Activated naive CD8-positive, alpha-beta T cell treated with anti-CD3 and anti-CD28 coated beads, Interleukin-2, amount 50 U/mL, for 16 hours (primary cell): ENCODE results near the gene ERFE.

ENCODE experiments used
- DNase-seq: peaks from one replicate; pipeline ENCODE4 v3.0.0-alpha.2; 2020; ENCODE audit warnings: low read depth, low spot score

The ERFE gene

DNA sequence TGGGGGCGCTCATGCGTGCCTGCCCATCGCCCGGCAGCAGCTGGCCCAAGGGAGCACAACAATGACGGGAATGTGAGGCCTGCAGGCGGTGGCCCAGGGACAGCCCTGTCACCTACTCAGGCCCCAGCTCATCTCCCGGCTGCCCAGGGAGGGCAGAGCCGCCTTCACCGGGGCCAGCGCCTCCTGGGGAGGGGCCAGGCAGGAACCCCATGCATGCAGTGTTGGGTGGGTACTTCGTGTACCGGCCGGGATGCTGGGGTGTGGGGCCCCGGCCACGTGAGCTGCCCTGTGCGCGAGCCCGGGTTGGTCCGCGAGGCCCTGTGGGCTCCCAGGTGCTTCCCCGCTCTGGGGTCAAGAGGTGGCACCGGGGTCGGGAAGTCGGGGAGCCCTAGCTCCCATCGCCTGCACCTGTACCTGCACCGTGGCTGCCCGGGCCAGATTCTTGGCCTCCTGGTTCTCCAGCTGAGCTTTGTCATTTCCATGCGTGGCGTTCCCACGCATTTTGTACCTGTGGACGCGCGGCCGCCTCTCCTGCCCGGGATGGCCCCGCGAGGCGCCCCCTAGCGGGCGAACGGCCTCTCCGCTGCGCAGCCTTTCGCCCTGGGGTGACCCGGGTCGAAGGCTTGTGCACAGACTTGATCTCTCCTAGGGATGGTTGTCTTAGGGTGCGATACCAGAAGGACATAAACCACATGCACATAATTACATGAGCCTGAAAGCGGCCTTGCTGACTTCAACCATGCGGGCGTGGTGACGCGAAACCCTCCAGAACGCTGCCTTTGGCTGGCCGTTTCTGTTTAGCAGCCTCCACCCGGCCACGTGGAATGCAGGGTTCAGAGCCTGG is 19.4 kb upstream of the ERFE start:
- DNase-seq = no peak

DNA sequence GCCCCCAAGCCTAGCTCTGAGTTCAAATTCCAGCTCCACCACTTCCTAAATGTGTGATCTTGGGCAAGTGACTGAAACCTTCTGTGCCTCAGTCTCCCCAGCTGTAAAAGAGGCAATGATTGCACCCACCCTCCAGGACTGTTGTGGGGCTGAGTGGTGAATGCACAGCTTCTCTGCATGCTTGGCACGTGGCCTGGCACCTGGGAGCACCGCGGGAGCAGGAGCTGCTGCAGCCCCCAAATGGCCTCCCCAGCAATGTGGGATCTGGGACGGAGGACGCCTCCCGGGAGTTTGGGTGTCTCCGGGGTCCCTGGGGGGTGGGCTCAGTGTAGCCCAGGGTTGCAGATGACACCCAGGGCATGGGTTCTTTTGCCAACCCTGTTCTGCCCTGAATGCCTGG is 18.7 kb upstream of the ERFE start:
- DNase-seq = no peak

DNA sequence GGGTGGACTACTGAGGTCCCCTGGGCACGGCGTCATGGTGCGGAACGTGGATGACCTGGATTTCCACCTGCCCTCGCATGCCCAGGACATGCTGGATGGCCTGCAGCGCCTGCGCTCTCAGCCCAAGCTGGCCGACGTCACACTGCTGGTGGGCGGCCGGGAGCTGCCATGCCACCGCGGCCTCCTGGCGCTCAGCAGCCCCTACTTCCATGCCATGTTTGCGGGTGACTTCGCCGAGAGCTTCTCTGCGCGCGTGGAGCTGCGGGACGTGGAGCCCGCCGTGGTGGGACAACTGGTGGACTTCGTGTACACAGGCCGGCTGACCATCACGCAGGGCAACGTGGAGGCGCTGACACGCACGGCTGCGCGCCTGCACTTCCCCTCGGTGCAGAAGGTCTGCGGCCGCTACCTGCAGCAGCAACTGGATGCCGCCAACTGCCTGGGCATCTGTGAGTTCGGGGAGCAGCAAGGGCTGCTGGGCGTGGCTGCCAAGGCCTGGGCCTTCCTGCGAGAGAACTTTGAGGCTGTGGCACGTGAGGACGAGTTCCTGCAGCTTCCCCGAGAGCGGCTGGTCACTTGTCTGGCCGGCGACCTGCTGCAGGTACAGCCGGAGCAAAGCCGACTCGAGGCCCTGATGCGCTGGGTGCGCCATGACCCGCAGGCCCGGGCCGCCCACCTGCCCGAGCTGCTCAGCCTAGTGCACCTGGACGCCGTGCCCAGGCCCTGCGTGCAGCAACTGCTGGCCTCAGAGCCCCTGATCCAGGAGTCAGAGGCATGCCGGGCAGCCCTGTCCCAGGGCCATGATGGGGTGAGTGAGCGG is 17.8 kb upstream of the ERFE start:
- DNase-seq = no peak

DNA sequence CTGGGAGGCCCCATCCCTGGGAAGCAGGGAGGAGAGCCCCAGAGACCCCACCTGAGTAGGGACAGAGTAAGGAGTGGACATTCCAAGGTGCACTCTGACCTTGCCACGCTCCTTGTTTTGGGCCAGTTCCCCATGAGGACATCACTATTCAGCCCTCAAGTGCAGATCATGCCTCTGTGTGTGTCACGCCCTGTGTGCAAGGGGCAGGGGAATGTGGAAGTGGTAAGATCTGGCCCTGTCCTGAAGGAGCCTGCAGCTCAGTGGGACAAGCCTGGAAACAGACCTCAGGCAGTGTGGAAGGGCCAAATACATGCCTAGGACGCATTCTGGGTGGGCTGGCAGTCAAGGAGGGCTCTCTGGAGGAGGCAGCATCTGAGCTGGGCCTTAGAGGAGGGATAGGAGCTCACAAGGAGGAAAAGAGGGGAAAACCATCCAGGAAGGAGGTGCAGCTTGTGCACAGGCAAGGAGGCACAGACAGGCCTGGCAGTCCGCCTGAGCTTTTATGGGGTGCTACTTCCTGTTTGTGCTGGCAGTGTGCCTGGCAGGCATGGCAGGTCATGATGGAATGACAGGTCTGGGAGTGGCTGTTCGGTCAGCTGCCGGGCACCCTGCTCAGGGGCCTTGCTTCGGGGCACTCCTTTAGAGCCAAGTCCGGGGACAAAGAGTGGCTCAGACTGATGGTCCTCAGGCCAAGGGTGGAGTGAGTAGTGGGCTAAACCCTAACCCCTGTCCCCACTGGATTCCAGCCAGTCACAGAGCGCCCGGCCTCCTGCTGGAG is 17.0 kb upstream of the ERFE start:
- no peak for DNase-seq

DNA sequence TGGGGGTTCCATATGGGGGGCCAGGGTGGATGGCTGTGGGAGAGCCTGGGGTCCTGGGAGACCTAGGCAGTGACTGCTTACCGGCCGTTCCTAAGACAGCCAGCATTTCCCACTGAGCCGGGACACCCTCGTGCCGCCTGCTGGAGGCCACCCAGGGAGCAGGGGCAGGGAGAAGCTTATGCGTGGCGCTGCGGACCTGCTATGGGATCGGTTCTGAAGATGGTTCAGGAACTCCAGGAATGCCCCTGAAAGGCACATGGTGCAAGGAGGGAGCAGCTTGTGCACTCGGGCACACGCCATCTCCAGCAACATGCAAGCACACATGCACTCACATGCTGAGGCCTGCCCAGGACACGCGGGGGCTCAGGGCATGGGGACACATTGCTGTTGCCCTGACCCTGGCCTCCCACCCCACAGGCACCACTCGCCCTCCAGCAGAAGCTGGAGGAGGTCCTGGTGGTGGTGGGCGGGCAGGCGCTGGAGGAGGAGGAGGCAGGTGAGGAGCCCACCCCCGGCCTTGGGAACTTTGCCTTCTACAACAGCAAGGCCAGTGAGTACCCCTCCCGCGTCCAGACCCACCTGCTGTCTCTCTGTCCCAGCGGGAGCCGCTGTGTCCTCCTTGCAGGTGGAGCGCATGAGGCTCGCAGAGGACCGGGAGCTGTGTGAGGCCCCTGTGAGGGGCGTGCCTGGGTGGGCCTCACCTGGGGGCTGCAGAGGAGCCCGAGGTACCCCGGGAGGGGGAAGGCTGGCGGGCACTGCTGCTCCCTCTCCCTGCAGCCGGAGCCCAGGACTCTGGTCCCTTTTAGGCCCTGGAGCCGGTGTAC is 16.2 kb upstream of the ERFE start:
- no peak for DNase-seq

DNA sequence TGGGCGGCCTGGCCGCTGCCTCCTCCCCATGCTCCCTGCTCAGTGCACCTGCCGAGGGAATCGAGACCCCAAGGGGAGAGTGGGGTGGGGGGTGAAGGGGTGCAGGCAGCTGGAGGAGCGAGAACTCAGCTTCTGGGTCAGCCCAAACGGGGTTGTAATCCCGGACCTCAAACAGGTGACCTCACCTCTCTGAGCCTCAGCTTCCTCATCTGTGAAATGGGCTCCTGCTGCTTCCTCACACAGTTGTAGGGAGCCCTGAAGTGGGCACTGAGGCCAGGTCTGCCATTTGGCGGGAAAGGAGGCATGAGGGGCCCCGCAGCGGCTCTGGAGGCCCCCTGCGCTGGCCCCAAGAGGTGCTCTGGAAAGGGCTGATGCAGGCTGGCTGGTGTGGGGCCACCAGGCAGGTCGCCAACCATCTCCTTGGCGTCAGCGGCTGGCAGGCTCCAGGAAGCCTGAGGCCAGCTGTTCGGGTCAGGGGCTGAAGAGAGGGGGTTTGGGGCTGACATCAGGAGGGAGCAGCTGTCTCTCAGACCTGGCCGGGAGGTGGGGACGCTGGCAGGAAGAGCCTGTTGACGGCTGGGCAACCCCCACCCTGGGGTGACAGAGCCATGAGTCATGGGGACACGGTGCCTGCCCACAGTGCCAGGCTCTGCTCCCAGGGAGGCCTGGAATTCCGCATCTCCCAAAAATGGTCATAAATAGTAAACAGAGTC is 15.4 kb upstream of the ERFE start:
- no peak for DNase-seq

DNA sequence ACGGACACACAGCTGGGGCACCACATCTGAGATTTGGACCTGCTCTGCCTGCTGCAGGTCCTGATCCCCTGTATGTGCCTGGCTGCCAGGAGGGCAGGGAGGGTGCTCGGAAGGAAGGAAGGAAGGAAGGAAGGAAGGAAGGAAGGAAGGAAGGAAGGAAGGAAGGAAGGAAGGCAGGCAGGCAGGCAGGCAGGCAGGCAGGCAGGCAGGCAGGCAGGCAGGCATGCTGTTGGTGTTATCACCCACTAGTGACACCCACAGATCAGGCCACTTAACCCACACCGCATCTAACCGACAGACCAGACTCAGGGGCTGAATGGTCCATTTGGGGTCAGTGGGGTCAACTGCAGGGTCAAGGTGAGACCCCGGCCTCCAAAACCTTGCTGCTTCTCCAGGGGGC is 14.5 kb upstream of the ERFE start:
- DNase-seq = no peak

DNA sequence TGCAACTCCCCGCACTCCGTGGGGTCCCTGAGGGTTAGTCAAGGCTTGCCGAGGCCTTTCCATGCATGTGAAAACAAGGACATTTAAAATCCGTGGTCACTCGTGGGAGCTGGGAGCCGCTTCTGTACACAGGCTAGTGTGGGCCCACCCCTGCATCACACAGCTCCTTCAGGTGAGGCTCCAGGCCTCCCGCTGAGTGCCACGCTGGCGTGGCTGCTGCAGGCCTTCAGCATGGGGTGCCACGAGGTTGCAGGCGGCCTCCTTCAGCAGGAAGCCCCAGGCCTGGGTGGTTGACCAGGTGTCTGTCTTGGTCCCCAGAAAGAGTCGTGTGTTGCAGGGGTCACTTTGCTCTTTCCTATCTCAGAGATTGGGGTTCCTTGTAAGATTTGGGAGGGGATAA is 13.7 kb upstream of the ERFE start:
- no peak for DNase-seq

DNA sequence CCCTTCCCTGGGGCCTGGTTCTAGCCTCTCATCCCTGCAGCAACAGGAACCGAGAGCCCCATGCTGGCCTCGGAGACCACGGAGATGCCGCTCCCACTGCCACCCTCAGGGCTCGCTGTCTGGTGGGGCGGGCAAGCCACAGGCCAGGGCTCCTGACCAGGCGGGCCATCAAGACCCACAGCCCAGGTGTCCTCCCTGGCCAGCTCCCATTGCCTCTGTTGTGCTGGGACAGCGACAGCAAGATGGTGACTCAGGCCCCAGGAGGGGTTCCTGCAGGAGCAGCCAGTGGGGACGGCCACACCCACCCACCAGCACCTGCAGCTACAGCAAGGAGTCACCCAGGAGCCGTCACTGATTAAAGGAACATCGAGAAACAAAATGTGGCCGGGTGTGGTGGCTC is 12.9 kb upstream of the ERFE start:
- DNase-seq = no peak

DNA sequence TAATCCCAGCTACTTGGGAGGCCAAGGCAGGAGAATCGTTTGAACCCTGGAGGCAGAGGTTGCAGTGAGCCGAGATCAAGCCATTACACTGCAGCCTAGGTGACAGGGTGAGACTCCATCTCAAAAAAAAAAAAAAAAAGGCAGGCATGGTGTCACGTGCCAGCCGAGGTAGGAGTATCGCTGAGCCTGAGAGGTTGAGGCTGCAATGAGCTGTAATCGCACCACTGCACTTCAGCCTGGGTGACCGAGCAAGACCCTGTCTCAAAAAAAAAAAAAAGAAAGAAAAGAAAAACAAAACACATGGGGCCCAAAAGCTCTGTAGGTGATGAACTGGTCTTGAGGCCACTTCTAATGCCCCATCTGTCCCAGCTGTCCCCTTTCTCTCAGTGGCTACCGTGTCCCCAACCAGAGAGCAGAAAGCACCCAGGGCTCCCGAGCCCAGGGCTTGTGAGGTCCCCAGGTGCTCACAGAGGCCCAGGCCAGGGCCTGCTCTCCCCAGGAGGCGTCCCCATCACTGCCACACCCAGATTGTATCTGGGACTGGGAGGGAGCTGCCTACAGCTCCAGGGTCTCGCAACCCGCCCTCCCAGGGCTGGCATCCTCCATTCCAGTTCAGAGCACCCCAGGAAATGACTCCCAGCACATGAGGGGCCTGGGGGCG is 11.8 kb upstream of the ERFE start:
- no peak for DNase-seq

DNA sequence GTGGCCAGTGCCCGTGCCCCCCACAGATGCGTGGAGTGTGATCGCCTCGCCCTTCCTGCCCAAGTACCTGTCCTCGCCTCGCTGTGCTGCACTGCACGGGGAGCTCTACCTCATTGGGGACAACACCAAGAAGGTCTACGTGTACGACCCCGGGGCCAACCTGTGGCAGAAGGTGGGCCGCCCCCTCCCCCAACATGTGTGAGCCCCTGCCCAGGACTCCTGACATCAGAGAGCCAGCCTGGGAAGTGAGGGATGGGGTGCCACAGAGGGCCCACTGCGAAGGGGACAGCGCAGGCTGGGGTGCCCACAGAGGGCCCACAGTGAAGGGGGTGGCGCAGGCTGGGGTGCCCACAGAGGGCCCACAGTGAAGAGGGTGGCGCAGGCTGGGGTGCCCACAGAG is 9.8 kb upstream of the ERFE start:
- no peak for DNase-seq

DNA sequence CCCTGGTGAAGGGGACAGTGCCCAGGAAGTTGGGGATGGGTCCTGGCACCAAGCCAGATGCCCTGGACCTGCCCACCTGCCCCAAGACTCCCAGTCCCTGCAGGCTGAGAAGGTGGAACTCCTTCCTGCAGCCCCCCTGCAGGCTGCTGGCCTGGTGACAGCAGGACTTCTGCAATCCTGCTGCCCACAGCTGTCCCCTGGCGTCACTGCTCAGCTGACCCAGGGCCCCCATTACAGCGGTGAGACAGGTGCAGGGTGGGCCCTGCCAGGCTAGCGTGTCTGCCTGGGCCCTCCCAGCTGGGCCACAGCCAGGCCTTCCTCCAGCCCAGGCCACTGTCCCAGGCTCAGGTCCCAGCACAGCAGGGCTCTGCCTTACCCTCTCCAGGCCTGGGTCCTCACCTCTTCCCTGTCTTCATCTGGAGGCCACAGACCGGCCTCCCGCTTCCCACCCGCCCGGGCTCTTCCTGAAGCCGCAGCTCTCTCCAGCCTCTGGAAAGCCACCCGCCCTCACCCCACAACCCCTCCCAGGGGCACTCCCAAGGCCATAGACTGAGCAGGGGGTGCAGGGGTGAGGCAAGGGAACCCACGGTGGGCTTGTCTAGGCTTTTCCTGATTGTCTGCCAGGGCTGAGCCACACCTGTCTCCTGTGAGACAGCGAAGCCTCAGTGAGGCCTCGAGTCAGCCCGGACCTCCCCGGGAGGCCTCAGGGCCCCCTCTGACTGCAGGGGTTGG is 8.8 kb upstream of the ERFE start:
- no peak for DNase-seq

DNA sequence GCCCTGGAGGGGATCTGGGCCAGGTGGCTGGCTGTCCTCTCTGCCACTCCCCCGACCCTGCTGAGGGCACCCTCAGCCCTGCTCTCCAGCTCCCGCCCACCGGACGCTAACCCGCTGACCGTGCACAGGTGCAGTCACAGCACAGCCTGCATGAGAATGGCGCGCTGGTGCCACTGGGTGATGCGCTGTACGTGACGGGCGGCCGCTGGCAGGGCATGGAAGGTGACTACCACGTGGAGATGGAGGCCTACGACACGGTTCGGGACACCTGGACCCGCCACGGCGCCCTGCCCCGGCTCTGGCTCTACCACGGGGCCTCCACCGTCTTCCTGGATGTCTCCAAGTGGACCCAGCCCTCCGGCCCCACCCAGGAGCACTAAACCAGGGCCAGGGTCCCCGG is 8.1 kb upstream of the ERFE start:
- no peak for DNase-seq

DNA sequence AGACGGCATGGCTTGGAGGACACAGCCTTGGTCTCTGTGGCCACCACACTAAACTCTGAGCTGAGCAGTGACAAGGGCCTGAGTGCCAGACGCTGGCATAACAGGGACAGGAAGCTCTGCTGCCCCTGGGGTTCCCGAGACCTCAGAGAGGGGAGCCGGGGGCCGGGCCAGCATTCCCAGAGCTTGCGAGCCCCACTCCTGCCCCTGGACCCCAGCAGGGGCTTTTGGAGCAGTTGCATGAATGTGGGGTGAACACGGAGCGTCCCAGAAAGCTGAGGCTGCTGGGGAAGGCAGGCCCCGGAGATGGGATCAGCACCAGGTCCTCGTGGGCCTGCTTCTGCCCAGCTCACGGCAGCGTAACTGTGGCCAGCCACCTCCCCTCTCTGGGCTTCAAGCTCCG is 7.6 kb upstream of the ERFE start:
- DNase-seq = no peak

DNA sequence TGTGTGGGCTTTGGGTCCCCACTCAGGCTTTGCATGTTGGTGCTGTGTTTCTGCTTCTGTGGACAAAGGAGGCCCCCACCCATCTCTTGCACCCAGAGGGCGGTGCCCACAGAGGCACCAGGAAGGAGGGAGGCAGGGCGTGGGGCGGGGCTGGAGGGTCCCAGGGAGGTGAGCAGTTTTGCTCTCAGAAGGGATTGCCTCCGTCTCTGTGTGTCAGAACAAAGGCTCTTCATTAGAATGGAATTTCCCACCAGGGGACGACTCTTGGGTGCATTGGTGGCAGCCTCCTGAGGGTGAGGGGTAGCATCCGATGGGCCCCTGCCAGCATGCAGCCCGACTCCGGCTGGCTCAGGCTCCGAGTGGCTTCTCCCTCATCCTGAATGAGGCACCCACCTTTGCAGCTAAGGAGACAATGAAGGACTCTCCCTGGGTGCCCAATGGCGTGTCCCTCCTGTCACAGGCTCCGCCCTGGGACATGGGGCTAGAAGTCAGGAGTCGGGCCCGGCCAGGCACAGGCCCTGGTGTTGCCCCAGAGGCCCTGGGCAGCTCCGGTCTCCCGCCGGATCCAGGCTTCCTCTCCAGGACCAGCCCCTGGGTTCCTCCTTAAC is 7.0 kb upstream of the ERFE start:
- DNase-seq = no peak

DNA sequence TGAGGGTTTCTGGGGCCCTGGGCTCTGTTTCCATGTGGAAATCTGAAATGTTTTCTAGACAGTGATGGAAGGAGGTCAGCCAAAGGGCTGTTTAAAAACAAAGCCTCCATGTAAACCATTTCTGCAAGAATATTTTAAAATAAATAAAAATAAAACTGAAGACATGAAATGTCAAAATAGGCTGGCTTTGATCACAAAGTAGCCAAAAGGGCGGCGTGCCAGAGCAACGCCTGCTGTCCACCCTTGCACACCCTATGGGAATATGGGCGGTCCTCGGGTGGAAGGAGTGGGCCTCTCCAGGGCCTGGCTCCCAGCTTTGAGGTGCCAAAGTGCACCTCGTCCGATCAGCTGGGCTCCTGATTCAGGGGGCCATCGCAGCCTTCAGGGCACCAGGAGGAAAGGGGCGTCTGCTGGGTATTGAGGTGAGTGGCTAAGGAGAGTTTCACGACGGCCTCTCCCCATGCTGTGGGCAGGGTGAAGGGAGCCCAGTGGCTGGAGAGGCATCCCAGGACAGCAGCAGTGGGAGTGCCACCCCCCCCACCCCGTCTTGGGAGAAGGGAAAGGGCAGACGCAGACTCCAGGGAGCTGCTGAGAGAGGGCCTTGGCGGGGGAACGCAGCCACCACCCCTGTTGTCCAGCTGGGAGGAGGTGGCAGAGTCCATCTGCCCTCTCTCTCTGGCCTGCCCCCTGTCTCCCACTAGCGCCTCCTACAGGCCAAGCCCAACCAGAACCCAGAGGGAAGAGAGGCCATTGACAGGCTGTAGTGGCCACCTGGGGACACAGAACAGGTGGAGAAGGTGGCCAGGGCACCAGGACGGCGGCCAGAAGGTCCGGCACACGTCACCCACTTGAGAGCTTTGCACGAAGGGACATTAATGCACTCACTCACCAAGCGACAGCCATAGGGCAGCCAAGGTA is 5.7 kb upstream of the ERFE start:
- no peak for DNase-seq

DNA sequence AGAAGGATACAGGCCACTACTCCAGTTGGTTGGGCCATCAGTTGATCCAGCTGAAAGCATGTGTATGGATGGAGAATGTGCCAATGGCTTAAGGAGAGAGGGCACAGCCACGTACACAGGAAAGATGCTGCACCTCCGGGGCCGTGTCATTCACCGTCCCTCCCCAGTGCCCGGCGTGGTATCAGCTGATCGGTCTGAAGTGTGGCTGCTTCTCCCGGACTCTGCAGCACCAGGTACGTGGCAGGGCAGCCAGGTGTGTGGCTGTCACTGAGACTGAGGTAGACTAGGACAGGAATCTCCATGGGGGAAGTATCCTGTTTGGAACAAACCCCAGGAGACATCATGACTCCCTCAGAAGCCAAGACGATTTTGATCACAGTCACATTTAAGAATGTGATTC is 4.2 kb upstream of the ERFE start:
- no peak for DNase-seq
